Measurements from ENCODE around the gene ALOX5.
"Not testable (repeated sequence)": the region's sequence is repeated elsewhere in the genome, so short reads cannot be mapped to it uniquely, and the experiment has no call there.

Gene ALOX5

GRCh38 chr10:45386657-45387056 lies 12.6 kb downstream of the ALOX5 start:
- Histone ChIP-seq H3K27ac (ENCODE audit: low read depth, low read length) (no peak overlapping the region), H3K4me1 (ENCODE audit: insufficient read depth, low read length) (no peaks in the 10 kb centered on the region), H3K36me3 (ENCODE audit: insufficient read depth, low read length) (no peaks in the 10 kb centered on the region), H3K9ac (ENCODE audit: low read depth, low read length) (no peak overlapping the region), H3K4me3 (ENCODE audit: low read length) (no peak overlapping the region), H3K27me3 (ENCODE audit: insufficient read depth, low read length) (no peaks in the 10 kb centered on the region), H3K9me3 (ENCODE audit: insufficient read depth, low read depth, low read length) (no peaks in the 10 kb centered on the region)
- 88% methylated on average over 5 of the region's 5 CpGs for WGBS

GRCh38 chr10:45387096-45387893 lies 13.3 kb downstream of the ALOX5 start:
- H3K9ac ChIP-seq (ENCODE audit: low read depth, low read length): no peak overlapping the region
- H3K27me3 ChIP-seq (ENCODE audit: insufficient read depth, low read length): no peaks in the 10 kb centered on the region
- no peak overlapping the region for H3K27ac ChIP-seq (ENCODE audit: low read depth, low read length)
- no peaks in the 10 kb centered on the region for H3K4me1 ChIP-seq (ENCODE audit: insufficient read depth, low read length)
- H3K9me3 ChIP-seq (ENCODE audit: insufficient read depth, low read depth, low read length): no peaks in the 10 kb centered on the region
- H3K36me3 ChIP-seq (ENCODE audit: insufficient read depth, low read length): no peaks in the 10 kb centered on the region
- no peak overlapping the region for H3K4me3 ChIP-seq (ENCODE audit: low read length)
- 95% methylated on average over 8 of the region's 8 CpGs for WGBS

- not testable (repeated sequence) for H3K36me3 ChIP-seq (ENCODE audit: insufficient read depth, low read length); H3K4me3 ChIP-seq (ENCODE audit: low read length)
- WGBS: 93% methylated on average over 2 of the region's 2 CpGs
These were observed 15.7 kb downstream of the ALOX5 start for GRCh38 chr10:45389671-45390070.

GRCh38 chr10:45391636-45392035 lies 17.6 kb downstream of the ALOX5 start:
- 92% methylated on average over 26 of the region's 28 CpGs for WGBS
- H3K4me1 ChIP-seq (ENCODE audit: insufficient read depth, low read length); H3K36me3 ChIP-seq (ENCODE audit: insufficient read depth, low read length); H3K27ac ChIP-seq (ENCODE audit: low read depth, low read length); H3K4me3 ChIP-seq (ENCODE audit: low read length); H3K9ac ChIP-seq (ENCODE audit: low read depth, low read length); H3K9me3 ChIP-seq (ENCODE audit: insufficient read depth, low read depth, low read length); H3K27me3 ChIP-seq (ENCODE audit: insufficient read depth, low read length): not testable (repeated sequence)

More at GRCh38 chr10:45389671-45390070, 15.7 kb downstream of the ALOX5 start:
- not testable (repeated sequence) for H3K9me3 ChIP-seq (ENCODE audit: insufficient read depth, low read depth, low read length); H3K4me1 ChIP-seq (ENCODE audit: insufficient read depth, low read length); H3K27me3 ChIP-seq (ENCODE audit: insufficient read depth, low read length); H3K27ac ChIP-seq (ENCODE audit: low read depth, low read length); H3K9ac ChIP-seq (ENCODE audit: low read depth, low read length)

GRCh38 chr10:45395554-45395953 lies 21.5 kb downstream of the ALOX5 start:
- no peak overlapping the region for H3K9ac ChIP-seq (ENCODE audit: low read depth, low read length)
- H3K27ac ChIP-seq (ENCODE audit: low read depth, low read length): no peak overlapping the region
- no peaks in the 10 kb centered on the region for H3K4me1 ChIP-seq (ENCODE audit: insufficient read depth, low read length)
- H3K4me3 ChIP-seq (ENCODE audit: low read length): no peak overlapping the region
- no peaks in the 10 kb centered on the region for H3K9me3 ChIP-seq (ENCODE audit: insufficient read depth, low read depth, low read length)
- no peaks in the 10 kb centered on the region for H3K36me3 ChIP-seq (ENCODE audit: insufficient read depth, low read length)
- 96% methylated on average over 6 of the region's 7 CpGs for WGBS
- H3K27me3 ChIP-seq (ENCODE audit: insufficient read depth, low read length): no peaks in the 10 kb centered on the region

- no peak overlapping the region for H3K27ac ChIP-seq (ENCODE audit: low read depth, low read length)
- H3K36me3 ChIP-seq (ENCODE audit: insufficient read depth, low read length): no peaks in the 10 kb centered on the region
- no peaks in the 10 kb centered on the region for H3K9me3 ChIP-seq (ENCODE audit: insufficient read depth, low read depth, low read length)
- no peak overlapping the region for H3K4me3 ChIP-seq (ENCODE audit: low read length)
- H3K27me3 ChIP-seq (ENCODE audit: insufficient read depth, low read length): no peaks in the 10 kb centered on the region
- H3K9ac ChIP-seq (ENCODE audit: low read depth, low read length): no peak overlapping the region
- no peaks in the 10 kb centered on the region for H3K4me1 ChIP-seq (ENCODE audit: insufficient read depth, low read length)
- WGBS: 83% methylated on average over 1 of the region's 1 CpG
These were observed 24.6 kb downstream of the ALOX5 start for GRCh38 chr10:45398595-45398994.

- no peaks in the 10 kb centered on the region for H3K4me1 ChIP-seq (ENCODE audit: insufficient read depth, low read length)
- no peaks in the 10 kb centered on the region for H3K36me3 ChIP-seq (ENCODE audit: insufficient read depth, low read length)
- 100% methylated on average over 1 of the region's 2 CpGs for WGBS
- H3K9ac ChIP-seq (ENCODE audit: low read depth, low read length): no peak overlapping the region
- H3K4me3 ChIP-seq (ENCODE audit: low read length): no peak overlapping the region
- H3K27me3 ChIP-seq (ENCODE audit: insufficient read depth, low read length): no peaks in the 10 kb centered on the region
- H3K9me3 ChIP-seq (ENCODE audit: insufficient read depth, low read depth, low read length): no peaks in the 10 kb centered on the region
- no peak overlapping the region for H3K27ac ChIP-seq (ENCODE audit: low read depth, low read length)
These were observed 25.1 kb downstream of the ALOX5 start for GRCh38 chr10:45399113-45399512.

- Histone ChIP-seq H3K4me3 (ENCODE audit: low read length) (no peak overlapping the region), H3K36me3 (ENCODE audit: insufficient read depth, low read length) (no peaks in the 10 kb centered on the region), H3K9me3 (ENCODE audit: insufficient read depth, low read depth, low read length) (no peaks in the 10 kb centered on the region), H3K9ac (ENCODE audit: low read depth, low read length) (no peak overlapping the region), H3K27me3 (ENCODE audit: insufficient read depth, low read length) (no peaks in the 10 kb centered on the region), H3K27ac (ENCODE audit: low read depth, low read length) (no peak overlapping the region), H3K4me1 (ENCODE audit: insufficient read depth, low read length) (peaks cover 9% of the 10 kb centered on the region)
- WGBS: 95% methylated on average over 7 of the region's 8 CpGs
These were observed 29.1 kb downstream of the ALOX5 start for GRCh38 chr10:45403151-45403550.

- Histone ChIP-seq H3K36me3 (ENCODE audit: insufficient read depth, low read length) (no peaks in the 10 kb centered on the region), H3K9me3 (ENCODE audit: insufficient read depth, low read depth, low read length) (no peaks in the 10 kb centered on the region), H3K27ac (ENCODE audit: low read depth, low read length) (no peak overlapping the region), H3K9ac (ENCODE audit: low read depth, low read length) (no peak overlapping the region), H3K4me3 (ENCODE audit: low read length) (no peak overlapping the region), H3K27me3 (ENCODE audit: insufficient read depth, low read length) (no peaks in the 10 kb centered on the region), H3K4me1 (ENCODE audit: insufficient read depth, low read length) (peaks cover 17% of the 10 kb centered on the region)
- WGBS: 88% methylated on average over 9 of the region's 10 CpGs
These were observed 30.2 kb downstream of the ALOX5 start for GRCh38 chr10:45404087-45404769.

GRCh38 chr10:45404770-45405120 lies 30.7 kb downstream of the ALOX5 start:
- no peak overlapping the region for H3K27ac ChIP-seq (ENCODE audit: low read depth, low read length)
- H3K27me3 ChIP-seq (ENCODE audit: insufficient read depth, low read length): no peaks in the 10 kb centered on the region
- no peak overlapping the region for H3K9ac ChIP-seq (ENCODE audit: low read depth, low read length)
- no peaks in the 10 kb centered on the region for H3K9me3 ChIP-seq (ENCODE audit: insufficient read depth, low read depth, low read length)
- H3K4me1 ChIP-seq (ENCODE audit: insufficient read depth, low read length): peaks cover 17% of the 10 kb centered on the region
- 80% methylated on average over 3 of the region's 4 CpGs for WGBS
- no peaks in the 10 kb centered on the region for H3K36me3 ChIP-seq (ENCODE audit: insufficient read depth, low read length)
- no peak overlapping the region for H3K4me3 ChIP-seq (ENCODE audit: low read length)

GRCh38 chr10:45407542-45407941 lies 33.5 kb downstream of the ALOX5 start:
- Histone ChIP-seq H3K36me3 (ENCODE audit: insufficient read depth, low read length) (no peaks in the 10 kb centered on the region), H3K27me3 (ENCODE audit: insufficient read depth, low read length) (no peaks in the 10 kb centered on the region), H3K9ac (ENCODE audit: low read depth, low read length) (no peak overlapping the region), H3K4me1 (ENCODE audit: insufficient read depth, low read length) (peaks cover 24% of the 10 kb centered on the region), H3K27ac (ENCODE audit: low read depth, low read length) (no peak overlapping the region), H3K9me3 (ENCODE audit: insufficient read depth, low read depth, low read length) (no peaks in the 10 kb centered on the region), H3K4me3 (ENCODE audit: low read length) (no peak overlapping the region)
- WGBS: 65% methylated on average over 2 of the region's 2 CpGs
